ENCODE results near the gene TCAF1.
"Not testable (repeated sequence)": the region's sequence is repeated elsewhere in the genome, so short reads cannot be mapped to it uniquely, and the experiment has no call there.

TCAF1 gene

DNA sequence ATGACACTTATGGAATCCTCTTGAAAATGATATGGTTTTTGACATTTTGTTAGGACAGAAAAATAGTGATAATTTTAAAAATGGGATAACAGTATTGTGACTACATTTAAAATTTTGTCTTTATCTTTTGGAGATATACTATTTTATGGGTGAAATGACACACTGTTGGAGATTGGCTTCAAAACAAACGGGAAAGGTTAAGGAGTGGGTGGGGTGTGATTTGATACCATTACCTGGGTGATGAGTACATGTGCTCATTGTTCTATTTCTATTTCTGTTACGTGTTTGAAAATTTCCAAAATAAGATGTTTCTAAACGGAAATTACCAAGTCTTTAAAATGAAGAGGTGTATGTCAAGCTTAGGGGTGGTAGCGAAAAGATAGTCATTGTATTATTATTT, 28.7 kb downstream of the TCAF1 start:
- DNase-seq; intact Hi-C loops (cut with DNase I): not testable (repeated sequence)

DNA sequence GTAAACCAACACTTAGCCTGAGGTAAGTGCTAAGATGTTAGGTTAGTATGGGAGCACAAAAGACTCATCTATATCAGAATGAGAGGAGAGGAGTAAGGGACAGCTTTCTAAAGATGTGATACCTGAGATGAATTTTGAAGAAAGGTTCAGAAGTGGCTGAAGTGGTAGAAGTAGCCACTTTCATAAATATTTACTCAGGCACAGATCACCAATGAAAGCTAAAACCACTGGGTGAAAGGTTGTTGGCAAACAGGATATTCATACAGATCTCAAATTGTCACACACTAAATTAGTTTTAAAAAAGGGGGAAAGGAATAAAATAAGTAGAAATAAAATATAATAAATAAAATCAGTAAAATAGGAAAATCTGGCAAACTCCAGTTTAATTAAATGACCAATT, 30.4 kb downstream of the TCAF1 start:
- DNase-seq; intact Hi-C loops (cut with DNase I): not testable (repeated sequence)

- intact Hi-C loops (cut with DNase I); DNase-seq: not testable (repeated sequence)
These were observed 44.0 kb downstream of the TCAF1 start for GRCh38 chr7:143857994-143858393.

DNA sequence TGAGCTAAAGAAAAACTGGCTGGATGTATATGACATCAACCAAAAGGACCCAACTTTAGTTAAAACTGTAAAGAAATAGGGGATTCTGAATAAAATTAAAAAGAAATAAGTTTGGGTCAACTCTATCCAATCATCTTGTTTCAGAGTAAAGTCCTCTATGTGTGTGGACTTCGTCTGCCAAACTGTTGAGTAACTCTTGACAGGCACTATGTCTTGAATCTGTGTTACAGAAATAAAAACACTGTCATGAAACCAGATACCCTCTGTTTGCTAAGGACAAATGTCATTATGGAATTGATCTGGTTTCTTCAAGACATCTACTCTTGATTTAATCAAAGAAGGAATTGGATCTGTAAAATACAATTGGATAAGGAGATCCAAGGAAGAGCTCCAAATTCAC, 46.5 kb downstream of the TCAF1 start:
- intact Hi-C loops (cut with DNase I); DNase-seq: not testable (repeated sequence)

DNA sequence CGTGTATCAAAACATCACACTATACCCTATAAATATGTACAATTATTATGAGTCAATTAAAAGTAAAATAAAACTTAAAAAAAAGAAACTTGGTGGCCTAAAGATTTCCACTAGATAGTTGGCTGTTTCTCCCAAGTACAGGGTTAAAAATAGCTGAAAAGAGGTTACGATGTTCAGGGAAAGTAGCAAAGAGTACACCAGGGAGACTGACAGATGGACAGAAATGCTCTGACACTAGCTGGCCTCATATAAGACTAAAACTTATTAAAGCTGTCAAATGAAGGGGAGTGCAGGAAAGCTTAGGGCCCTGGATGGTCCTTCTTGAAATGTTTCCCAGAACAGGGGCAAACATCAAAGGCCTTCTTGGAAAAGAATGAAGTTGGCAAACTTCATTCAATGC, 51.3 kb downstream of the TCAF1 start:
- DNase-seq: peak in 1 of 10 donors; percentile 8
- intact Hi-C loops (cut with DNase I): no loop called here

DNA sequence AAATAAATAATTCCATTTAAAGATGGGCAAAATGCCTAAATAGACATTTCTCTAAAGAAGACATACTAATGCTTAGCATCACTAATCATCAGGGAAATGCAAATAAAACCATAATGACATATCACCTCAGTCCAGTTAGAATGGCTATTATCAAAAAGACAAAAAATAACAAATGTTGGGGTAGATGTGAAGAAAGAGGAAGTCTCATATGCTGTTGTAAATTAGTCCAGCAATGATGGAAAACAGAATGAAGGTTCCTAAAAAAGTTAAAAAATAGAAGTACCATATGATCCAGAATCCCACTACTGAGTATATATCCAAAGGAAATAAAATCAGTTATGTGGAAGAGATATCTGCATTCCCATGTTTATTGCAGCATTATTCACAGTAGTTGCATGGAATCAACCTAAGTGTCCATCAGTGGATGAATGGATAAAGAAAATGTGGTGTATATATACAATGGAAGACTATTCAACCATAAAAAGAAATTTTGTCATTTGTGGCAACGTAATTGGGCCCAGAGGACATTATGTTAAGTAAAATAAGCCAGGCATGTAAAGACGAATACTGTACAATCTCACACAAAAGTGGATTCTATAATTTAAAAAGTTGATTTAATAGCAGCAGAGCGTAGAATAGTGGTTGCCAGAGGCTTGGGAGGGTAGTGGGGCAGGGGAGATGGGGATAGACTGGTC, 52.0 kb downstream of the TCAF1 start:
- peak in 2 of 10 donors; percentile 10 to 42 for DNase-seq
- intact Hi-C loops (cut with DNase I): no loop called here

DNA sequence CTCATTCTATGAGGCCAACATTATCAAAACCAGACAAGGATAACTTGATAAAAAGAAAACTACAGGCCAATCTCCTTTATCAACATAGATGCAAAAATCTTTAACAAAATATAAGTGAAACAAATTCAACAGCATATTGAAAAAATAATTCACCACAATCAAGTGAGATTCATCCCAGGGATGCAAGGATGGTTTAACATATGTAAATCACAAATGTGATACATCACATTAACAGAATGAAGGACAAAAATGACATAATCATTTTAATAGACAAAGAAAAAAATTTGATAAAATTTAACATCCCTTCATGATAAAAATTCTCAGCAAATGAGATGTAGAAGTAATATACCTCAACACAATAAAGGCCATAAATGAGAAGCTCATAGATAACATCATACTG, 53.8 kb downstream of the TCAF1 start:
- DNase-seq: no peak
- intact Hi-C loops (cut with DNase I): no loop called here

DNA sequence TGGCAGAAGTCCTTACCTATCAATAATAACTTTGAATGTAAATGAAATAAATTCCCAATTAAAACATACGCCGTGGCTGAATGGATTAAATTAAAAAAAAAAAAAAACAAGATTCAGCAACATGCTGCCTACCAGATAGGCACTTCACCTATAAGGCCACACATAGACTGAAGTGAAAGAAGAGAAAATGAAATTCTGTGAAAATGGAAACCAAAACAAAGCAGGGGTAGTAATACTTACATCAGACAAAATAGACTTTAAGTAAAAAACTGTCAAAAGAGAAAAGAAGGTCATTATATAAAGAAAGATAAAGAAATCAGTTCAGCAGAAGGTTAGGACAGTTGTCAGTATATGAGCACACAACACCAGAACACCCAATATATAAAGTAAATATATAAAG, 55.3 kb downstream of the TCAF1 start:
- DNase-seq: no peak
- intact Hi-C loops (cut with DNase I): no loop called here

DNA sequence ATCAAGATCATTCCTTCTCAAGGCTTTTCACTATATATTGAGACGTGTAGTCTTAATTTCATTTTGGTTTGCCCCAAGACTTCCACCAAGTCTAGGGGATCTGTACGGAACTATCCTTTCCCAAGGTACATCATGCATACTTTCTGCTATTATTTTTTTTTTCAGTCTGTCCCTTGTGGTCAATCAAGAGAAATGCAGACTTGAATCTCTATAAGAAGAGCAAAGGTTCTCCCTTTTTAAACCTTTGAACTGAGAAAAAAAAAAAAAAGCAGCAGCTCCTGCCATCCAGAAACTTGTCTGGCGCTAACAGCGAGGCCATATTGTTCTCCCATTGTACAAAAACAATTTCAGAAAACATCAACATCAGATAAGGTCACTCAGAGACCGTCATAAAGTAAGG, 60.3 kb downstream of the TCAF1 start:
- intact Hi-C loops (cut with DNase I); DNase-seq: not testable (repeated sequence)

DNA sequence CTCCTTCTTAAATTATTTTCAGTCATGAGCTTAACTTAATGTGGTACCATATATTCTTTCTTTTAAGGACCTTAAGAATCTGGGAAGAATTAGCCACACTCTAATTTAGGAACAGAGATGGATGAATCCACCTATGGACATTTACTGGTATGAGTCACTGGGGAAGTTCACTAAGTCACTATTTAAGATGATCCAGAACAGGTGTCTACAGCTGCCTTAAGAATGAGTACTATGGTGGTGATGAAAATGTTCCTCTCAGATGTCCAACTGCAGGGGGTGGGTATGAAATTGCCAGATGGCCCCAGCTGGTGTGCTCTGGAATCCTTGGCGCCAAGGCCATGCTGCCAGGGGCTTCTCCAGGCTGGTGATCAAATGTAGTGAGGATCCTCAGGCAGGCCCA, 61.9 kb downstream of the TCAF1 start:
- DNase-seq; intact Hi-C loops (cut with DNase I): not testable (repeated sequence)

DNA sequence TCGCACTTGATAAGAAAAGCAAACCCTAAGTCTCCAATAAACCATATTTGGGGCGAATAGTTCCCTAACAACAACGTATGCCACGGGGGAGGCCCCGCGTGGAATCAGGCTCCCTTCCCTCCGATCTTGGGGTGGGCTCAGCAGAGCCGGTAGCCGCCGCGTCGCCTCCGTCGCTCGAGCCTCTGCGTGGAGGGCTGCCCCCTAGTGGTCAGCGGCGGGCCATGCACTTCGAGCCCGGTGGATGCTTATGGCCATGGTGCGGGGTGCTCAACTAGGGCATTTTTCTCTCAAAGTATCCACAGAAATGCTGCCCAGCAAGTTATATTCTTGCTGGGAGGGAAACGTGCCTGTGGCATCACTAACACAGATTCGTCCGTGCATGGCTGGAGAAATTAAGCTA, 64.8 kb downstream of the TCAF1 start:
- intact Hi-C loops (cut with DNase I): not testable (repeated sequence)
- peak; percentile 84 to 98 (median 95) for DNase-seq

DNA sequence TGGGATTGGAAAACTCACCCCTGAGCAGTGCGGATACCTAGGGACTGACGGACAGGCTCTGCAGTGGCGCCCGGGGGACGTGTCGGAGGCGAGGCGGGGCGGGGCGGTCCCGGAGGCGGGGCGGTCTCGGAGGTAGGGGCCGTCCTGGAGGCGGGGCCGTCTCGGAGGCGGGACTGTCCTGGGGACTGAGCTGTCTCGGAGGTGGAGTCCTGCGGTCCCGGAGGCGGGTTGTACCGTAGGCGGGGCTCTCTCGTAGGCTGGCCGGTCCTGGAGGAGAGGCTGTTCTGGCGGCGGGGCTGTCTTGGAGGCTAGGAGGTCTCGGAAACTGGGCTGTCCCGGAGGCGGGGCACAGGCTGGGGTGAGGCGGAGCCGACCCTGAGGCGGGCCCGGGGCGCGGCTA, 65.4 kb downstream of the TCAF1 start:
- intact Hi-C loops (cut with DNase I): not testable (repeated sequence)
- DNase-seq: peak in 9 of 10 donors; percentile 83 to 100 (median 94)

DNA sequence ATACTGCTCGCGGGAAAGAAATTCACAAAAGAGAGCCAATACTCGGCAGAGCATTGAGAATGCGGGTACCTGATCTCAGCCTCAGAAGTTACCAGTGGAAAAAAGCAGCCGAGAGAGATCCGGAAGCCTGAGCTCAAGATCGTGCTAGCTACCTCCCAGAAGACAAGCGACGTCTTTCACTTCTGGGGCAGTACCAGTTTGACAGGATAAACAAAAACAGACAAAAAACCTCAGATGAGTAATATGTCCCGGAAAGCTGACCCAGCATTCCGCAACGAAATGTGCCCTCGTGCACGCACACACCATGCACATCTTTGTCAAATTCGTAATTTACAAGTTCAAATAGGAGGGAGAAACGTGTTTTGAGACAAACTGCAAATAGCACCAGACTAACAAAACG, 65.9 kb downstream of the TCAF1 start:
- intact Hi-C loops (cut with DNase I); DNase-seq: not testable (repeated sequence)

DNA sequence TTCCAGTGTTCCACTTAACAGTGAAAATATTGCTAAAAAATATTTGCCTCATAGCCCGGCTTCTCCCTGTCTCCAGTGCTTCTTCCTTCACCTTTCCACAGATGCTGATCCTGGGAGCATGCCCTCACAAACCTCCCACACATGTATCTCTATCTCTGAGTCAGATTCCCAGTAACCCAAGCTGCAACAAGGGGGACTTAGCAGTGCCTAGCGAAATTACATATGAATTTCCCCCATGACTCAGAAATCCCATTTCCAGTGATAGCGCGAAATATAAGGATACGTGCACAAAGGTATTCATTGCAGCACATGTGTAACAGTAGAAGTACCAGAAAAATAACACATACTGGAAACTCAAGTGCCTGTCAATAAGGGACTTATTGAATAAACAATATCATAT, 75.4 kb downstream of the TCAF1 start:
- DNase-seq; intact Hi-C loops (cut with DNase I): not testable (repeated sequence)

DNA sequence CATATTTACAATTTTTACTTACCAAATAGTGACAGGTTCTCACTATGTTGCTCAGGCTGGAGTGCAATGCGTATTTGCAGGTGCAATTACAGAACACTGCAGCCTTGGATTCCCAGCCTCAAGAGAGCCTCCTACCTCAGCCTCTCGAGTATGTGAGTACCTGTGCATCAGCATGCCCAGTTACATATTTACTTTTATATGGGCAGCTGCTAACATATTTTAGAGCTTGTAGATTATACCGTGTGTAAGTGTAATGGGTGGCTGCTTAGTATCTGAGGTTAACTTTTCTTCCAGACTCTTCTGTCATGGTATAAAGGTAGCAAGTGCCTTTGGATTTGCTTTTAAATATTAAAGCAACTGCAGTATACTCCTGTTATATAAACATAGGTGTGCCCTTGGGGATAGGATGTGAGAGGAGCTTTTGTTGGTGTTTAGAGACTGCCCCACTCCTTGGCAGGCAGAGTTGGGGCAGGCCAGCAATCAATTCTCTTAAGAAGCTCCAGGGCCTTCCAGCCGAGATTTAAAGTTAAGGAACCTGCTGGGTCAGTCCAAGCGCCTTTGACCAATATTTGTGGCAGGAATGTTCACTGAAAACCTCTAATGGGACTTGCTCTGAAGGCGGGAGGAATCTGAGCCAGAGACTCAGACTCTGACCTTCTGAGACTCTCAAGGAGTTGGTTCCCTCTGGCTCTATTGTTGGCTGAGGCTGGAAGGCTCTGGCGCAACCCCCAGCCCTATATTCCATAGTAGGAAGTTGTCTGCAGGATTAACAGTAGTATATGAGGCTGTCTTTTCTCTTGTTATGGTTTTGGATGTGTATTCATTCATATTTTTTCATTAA, 77.5 kb downstream of the TCAF1 start:
- DNase-seq; intact Hi-C loops (cut with DNase I): not testable (repeated sequence)

DNA sequence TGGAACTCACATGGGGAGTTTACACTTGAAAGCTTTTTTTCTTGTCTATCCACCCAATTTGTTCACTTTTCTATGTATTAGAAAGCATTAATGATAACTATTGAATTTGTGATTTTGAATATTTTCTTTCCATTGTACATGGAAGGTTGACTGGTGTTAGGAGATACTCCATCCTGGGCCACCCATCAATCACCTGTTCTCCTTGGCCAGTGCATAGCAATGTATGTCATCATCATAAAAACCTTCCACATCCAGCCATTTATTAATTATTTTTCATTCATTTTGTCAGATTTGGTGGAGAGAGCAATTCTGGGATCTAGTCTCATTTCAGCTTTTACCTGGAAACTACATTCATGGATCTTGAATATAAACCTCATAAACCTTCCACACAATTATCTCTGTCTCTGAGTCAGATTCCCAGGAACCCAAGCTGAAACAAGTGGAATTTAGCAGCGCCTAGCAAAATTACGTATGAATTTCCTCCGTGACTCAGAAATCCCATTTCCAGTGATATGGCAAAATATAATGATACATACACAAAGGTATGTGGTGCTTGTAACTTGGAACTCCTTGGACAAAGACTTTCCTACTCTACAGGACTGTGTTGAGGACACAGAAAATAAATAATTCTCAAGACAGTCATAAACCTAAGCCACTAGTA, 78.2 kb downstream of the TCAF1 start:
- DNase-seq; intact Hi-C loops (cut with DNase I): not testable (repeated sequence)

DNA sequence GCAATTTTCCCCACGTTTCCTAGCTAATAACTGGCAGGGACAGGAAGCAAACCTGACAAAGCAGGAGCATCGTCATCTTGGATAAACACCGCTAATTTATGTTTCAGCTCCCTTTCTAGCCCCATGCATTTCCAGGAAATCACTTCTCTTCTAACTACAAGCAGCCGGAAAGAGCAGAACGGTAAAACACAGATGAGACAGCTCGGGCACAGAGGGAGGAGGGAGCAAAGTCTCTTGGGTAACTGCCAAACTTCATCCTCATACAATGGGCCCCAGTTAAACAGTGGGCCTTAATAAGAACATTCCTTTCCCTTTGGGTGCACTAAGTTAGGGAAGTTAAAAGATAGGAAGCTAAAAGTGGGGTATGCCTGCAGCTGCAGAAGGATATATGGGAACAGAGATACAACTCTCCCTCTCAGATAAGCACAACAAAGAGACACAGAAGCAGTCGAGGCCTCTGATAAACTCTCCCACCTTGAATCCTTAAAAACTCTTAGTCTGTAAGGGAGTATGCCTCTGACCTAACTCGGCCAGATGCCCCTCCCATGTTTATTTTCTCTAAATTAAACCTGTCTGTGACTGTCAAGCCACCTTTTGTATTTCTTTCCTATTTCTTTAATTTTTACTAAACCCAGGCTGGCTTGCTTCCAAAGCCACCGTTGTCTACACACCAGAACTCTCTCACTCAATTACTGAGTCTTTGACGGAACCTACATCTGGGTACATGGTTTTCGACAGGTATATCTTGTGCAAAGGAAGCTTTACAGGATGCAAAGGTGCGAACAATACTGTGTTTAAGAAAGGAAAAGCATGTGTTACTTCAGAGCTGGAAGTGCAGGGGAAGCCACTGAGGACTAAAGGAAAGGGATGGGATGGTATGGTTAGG, 80.3 kb downstream of the TCAF1 start:
- DNase-seq; intact Hi-C loops (cut with DNase I): not testable (repeated sequence)

- intact Hi-C loops (cut with DNase I); DNase-seq: not testable (repeated sequence)
These were observed 84.1 kb downstream of the TCAF1 start for GRCh38 chr7:143817873-143818272.

GRCh38 chr7:143816471-143817133, 85.4 kb downstream of the TCAF1 start:
- DNase-seq: peak in 1 of 10 donors; percentile 2
- intact Hi-C loops (cut with DNase I): not testable (repeated sequence)

GRCh38 chr7:143810639-143811038, 91.3 kb downstream of the TCAF1 start:
- DNase-seq; intact Hi-C loops (cut with DNase I): not testable (repeated sequence)
